Panc1 (cell line): Measurements from ENCODE around the gene DDIAS. TPM values are rescaled to one million over a fixed set of nuclear protein-coding genes. Genes with fewer than 3 reads are reported as not detected.
A peak's percentile ranks its signal among the peaks of the same experiment; 100 is the strongest.

Experiments used
- ATAC-seq: fragments of 200-7000 bp; cut with Tn5 transposase; 2 replicates; pipeline ENCODE4 v1.9.1; 2020; ENCODE audit warnings: mild to moderate bottlenecking, moderate library complexity
- BruUV-seq: library from RNA; stranded (reverse); fragments of 400-500 nt; replicated peaks from 2 replicates; lab custom pipeline; 2021; lab: Mats Ljungman, UMichigan
- CTCF ChIA-PET: fragments of 300-600 bp; sonication (Branson Sonifier 250); formaldehyde crosslinking; loops from one replicate; lab custom pipeline; 2022; ENCODE audit warnings: antibody characterized with exemption; lab: Charles Lee
- POLR2A ChIA-PET: fragments of 300-600 bp; sonication (Branson Sonifier 250); formaldehyde crosslinking; loops from one replicate; lab custom pipeline; 2022; ENCODE audit warnings: antibody characterized with exemption; lab: Charles Lee
- DNase-seq: peaks from one replicate; pipeline ENCODE4 v3.0.0-alpha.2; 2010; ENCODE audit warnings: low read depth, low spot score
- H3K27ac ChIP-seq: 2 replicates; pipeline ENCODE4 v1.5.1; 2011; ENCODE audit warnings: mild to moderate bottlenecking, low read length, inconsistent platforms
- H3K27me3 ChIP-seq: fragments of 200-500 bp; sonication (Bioruptor generic); 2 replicates; pipeline ENCODE4 v1.6.0; 2014; ENCODE audit warnings: low read length, inconsistent platforms; ENCODE audit not compliant: control insufficient read depth, insufficient read depth
- H3K36me3 ChIP-seq: fragments of 200-500 bp; sonication (Bioruptor generic); 2 replicates; pipeline ENCODE4 v1.5.1; 2014; ENCODE audit warnings: inconsistent platforms, mild to moderate bottlenecking, low read length, moderate library complexity; ENCODE audit not compliant: control insufficient read depth, insufficient read depth
- H3K4me1 ChIP-seq: 2 replicates; pipeline ENCODE4 v1.5.1; 2011; ENCODE audit warnings: inconsistent platforms, mild to moderate bottlenecking, low read length, moderate library complexity; ENCODE audit not compliant: control insufficient read depth, insufficient read depth
- H3K4me3 ChIP-seq, 2 experiments: 2 replicates each; pipeline ENCODE4 v1.5.1; 2011 to 2012; ENCODE audit warnings: low read depth in 2 of 2, low read length in 2 of 2, mild to moderate bottlenecking in 2 of 2, inconsistent platforms in 1 of 2, moderate library complexity in 1 of 2
- H3K9me3 ChIP-seq: fragments of 200-500 bp; sonication (Bioruptor generic); 2 replicates; pipeline ENCODE4 v1.5.1; 2014; ENCODE audit warnings: low read depth, mild to moderate bottlenecking, inconsistent platforms, low read length, moderate library complexity; ENCODE audit not compliant: control insufficient read depth, insufficient read depth
- POLR2AphosphoS5 ChIP-seq: IDR thresholded peaks from 2 replicates; pipeline ENCODE4 v1.6.1; 2012; ENCODE audit warnings: mild to moderate bottlenecking, low read depth, low read length, moderate library complexity
- SIN3A ChIP-seq: IDR thresholded peaks from 2 replicates; pipeline ENCODE4 v1.6.1; 2012; ENCODE audit warnings: low read depth, mild to moderate bottlenecking, low read length, moderate library complexity, borderline replicate concordance; ENCODE audit not compliant: insufficient read depth
- TCF7L2 ChIP-seq: IDR thresholded peaks from 2 replicates; pipeline ENCODE4 v1.6.1; 2011; ENCODE audit warnings: mild to moderate bottlenecking, low read depth, low read length, inconsistent platforms
- in situ Hi-C: cut with HindIII; loops from 2 replicates; pipeline ENCODE4 v1.10.0; 2016; ENCODE audit warnings: low sequenced_read_pairs, low pct_unique_long_range_greater_than_20kb
- intact Hi-C: fragments of 100-400 bp; cut with micrococcal nuclease; formaldehyde crosslinking; loops from one replicate; pipeline ENCODE4 v1.10.0; 2022; ENCODE audit not compliant: unreplicated experiment
- total RNA-seq: library from RNA; stranded (reverse); gene quantifications from one replicate; pipeline ENCODE4 v1.2.1, GENCODE V29; 2021; ENCODE audit not compliant: unreplicated experiment
- TF ChIP-seq, protein P1 (sequence below), 2 experiments: IDR thresholded peaks; 2 replicates each; pipeline ENCODE4 v1.6.1; 2011 to 2012; ENCODE audit warnings: low read depth in 2 of 2, control low read depth in 1 of 2, low read length in 1 of 2, mild to moderate bottlenecking in 1 of 2, moderate library complexity in 1 of 2; ENCODE audit not compliant: insufficient read depth in 1 of 2
- TF ChIP-seq, protein P2 (sequence below): fragments of 450-650 bp; IDR thresholded peaks from 2 replicates; pipeline ENCODE4 v1.5.1; 2017; ENCODE audit warnings: mild to moderate bottlenecking

DDIAS gene
- total RNA-seq, 1 experiment from 2014 or later: 22.9 TPM

DNA sequence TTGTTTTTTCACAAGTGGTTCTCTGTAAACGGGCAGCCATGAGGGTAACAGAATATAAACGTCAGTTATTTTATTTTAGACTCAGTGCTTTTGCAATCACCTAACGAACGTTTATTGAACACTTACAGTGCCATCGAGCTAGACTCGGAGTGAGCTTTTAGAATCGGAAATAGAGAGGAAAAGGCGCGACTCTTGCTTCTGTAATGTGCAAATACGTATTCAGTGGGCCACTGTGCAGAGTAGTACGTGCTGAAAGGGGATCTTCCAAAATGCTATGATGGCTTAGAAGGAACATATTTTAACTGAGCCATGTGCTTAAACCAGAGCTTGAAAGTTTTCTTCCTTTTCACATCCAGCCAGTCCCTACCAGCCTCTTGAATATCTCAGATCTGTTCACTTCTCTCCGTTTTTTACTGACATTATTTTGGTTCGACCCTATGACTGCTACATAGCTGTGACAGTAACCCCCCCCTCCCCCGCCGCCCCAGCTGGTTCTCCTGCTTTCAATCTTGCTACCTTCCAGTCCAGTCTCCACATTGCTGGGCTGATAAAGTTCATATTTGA, 468 bp downstream of the DDIAS start:
- no peaks in the 10 kb centered on the region; the same call in 1 of the 2 replicates for H3K36me3 ChIP-seq
- in situ Hi-C loops: no loop called here
- TSS peak; percentile 78 for BruUV-seq
- TF ChIP-seq SIN3A (no peak), TCF7L2 (no peak), POLR2AphosphoS5 (0 out of 2 replicates have a peak, but pooled peaks have one; percentile 2)
- TF ChIP-seq, protein P1, sequence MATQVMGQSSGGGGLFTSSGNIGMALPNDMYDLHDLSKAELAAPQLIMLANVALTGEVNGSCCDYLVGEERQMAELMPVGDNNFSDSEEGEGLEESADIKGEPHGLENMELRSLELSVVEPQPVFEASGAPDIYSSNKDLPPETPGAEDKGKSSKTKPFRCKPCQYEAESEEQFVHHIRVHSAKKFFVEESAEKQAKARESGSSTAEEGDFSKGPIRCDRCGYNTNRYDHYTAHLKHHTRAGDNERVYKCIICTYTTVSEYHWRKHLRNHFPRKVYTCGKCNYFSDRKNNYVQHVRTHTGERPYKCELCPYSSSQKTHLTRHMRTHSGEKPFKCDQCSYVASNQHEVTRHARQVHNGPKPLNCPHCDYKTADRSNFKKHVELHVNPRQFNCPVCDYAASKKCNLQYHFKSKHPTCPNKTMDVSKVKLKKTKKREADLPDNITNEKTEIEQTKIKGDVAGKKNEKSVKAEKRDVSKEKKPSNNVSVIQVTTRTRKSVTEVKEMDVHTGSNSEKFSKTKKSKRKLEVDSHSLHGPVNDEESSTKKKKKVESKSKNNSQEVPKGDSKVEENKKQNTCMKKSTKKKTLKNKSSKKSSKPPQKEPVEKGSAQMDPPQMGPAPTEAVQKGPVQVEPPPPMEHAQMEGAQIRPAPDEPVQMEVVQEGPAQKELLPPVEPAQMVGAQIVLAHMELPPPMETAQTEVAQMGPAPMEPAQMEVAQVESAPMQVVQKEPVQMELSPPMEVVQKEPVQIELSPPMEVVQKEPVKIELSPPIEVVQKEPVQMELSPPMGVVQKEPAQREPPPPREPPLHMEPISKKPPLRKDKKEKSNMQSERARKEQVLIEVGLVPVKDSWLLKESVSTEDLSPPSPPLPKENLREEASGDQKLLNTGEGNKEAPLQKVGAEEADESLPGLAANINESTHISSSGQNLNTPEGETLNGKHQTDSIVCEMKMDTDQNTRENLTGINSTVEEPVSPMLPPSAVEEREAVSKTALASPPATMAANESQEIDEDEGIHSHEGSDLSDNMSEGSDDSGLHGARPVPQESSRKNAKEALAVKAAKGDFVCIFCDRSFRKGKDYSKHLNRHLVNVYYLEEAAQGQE (IDR thresholded peaks at IDR 0.05; ENCODE audit: insufficient read depth in 1 of 2, low read depth in 2 of 2, low read length in 1 of 2): no peak
- TF ChIP-seq, protein P2, sequence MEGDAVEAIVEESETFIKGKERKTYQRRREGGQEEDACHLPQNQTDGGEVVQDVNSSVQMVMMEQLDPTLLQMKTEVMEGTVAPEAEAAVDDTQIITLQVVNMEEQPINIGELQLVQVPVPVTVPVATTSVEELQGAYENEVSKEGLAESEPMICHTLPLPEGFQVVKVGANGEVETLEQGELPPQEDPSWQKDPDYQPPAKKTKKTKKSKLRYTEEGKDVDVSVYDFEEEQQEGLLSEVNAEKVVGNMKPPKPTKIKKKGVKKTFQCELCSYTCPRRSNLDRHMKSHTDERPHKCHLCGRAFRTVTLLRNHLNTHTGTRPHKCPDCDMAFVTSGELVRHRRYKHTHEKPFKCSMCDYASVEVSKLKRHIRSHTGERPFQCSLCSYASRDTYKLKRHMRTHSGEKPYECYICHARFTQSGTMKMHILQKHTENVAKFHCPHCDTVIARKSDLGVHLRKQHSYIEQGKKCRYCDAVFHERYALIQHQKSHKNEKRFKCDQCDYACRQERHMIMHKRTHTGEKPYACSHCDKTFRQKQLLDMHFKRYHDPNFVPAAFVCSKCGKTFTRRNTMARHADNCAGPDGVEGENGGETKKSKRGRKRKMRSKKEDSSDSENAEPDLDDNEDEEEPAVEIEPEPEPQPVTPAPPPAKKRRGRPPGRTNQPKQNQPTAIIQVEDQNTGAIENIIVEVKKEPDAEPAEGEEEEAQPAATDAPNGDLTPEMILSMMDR: no peak
- no peaks in the 10 kb centered on the region for H3K27me3 ChIP-seq
- peaks cover 20% of the 10 kb centered on the region for H3K4me1 ChIP-seq
- H3K9me3 ChIP-seq: no peaks in the 10 kb centered on the region
- DNase-seq (no peak), ATAC-seq (no peak)
- peak overlapping the region; percentile 75 to 91 for H3K4me3 ChIP-seq
- ChIA-PET POLR2A (interaction anchor here (0.6 to 1.1 kb wide), 4 partner anchors 85 to 384 kb away, joined by 3 to 4 read pairs (median 3); partner anchors contain the start of gene CCDC90B), CTCF (interaction anchor here (0.7 to 2.3 kb wide), 3 partner anchors 25 to 168 kb away, joined by 3 to 10 read pairs (median 3); partner anchors contain the start of gene FAM181B)
- peak overlapping the region; percentile 93 for H3K27ac ChIP-seq
- intact Hi-C loops: loop anchor here (10.0 kb wide), 2 partner anchors 253 to 383 kb away; partner anchors contain the start of genes CCDC90B and PCF11

DNA sequence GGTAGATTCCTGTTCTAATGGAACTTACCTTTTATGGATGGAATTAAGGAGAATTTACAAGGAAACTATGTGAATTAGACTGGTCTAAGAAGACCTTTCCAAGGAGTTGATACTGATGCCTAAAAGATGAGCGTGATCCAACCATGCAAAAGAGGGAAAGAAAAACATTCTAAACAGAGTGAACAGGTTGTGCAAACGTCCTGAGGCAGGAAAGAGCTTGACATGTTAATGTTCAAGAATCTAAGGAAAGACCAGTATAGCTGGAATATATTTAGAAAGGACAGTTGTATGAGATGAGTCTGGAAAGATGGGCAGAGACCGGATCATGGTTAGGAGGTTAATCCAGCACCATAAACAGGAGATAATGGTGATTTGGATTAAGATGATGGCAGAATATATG, 1.3 kb downstream of the DDIAS start:
- in situ Hi-C loops (no loop called here), intact Hi-C loops (loop anchor here (10.0 kb wide), 2 partner anchors 252 to 382 kb away; partner anchors contain the start of genes CCDC90B and PCF11)
- H3K27me3 ChIP-seq: no peaks in the 10 kb centered on the region
- no TSS peak for BruUV-seq
- TF ChIP-seq, protein P2: no peak
- TF ChIP-seq SIN3A (no peak), POLR2AphosphoS5 (no peak), TCF7L2 (no peak)
- TF ChIP-seq, protein P1 (IDR thresholded peaks at IDR 0.05; ENCODE audit: insufficient read depth in 1 of 2, low read depth in 2 of 2, low read length in 1 of 2): no peak
- H3K27ac ChIP-seq: no peak overlapping the region
- DNase-seq (no peak), ATAC-seq (no peak)
- POLR2A ChIA-PET: interaction anchor here (1.1 kb wide), 1 partner anchor 153 kb away, joined by 3 read pairs; no protein-coding TSS in a partner anchor
- peaks cover 20% of the 10 kb centered on the region for H3K4me1 ChIP-seq
- no peaks in the 10 kb centered on the region; the same call in 1 of the 2 replicates for H3K36me3 ChIP-seq
- no peaks in the 10 kb centered on the region for H3K9me3 ChIP-seq
- CTCF ChIA-PET: no interaction called here
- peak overlapping the region in 1 of 2 experiments; percentile 75; a peak in 2 of 4 replicates for H3K4me3 ChIP-seq
